Osteoblast (primary cell): Measurements from ENCODE around the gene SLC25A33. TPM values are rescaled to one million over a fixed set of nuclear protein-coding genes. Genes with fewer than 3 reads are reported as not detected.
"Not testable (repeated sequence)": the region's sequence is repeated elsewhere in the genome, so short reads cannot be mapped to it uniquely, and the experiment has no call there.

Experiments used
- DNase-seq: peaks from one replicate; pipeline ENCODE4 v3.0.0; 2011; ENCODE audit warnings: low spot score, mixed read lengths; ENCODE audit not compliant: insufficient read length; ENCODE audit errors: missing footprints
- H2AFZ ChIP-seq: 2 replicates; pipeline ENCODE4 v1.6.0; 2011; ENCODE audit warnings: mild to moderate bottlenecking, low read length
- H3K27ac ChIP-seq: 2 replicates; pipeline ENCODE4 v1.5.1; 2011; ENCODE audit warnings: mild to moderate bottlenecking, low read depth, low read length, moderate library complexity
- H3K27me3 ChIP-seq: 2 replicates; pipeline ENCODE4 v1.6.0; 2012; ENCODE audit warnings: mild to moderate bottlenecking, control low read depth, inconsistent platforms, low read length, moderate library complexity; ENCODE audit not compliant: insufficient read depth
- H3K36me3 ChIP-seq: 2 replicates; pipeline ENCODE4 v1.5.1; 2011; ENCODE audit warnings: mild to moderate bottlenecking, low read length, control low read depth, moderate library complexity; ENCODE audit not compliant: insufficient read depth
- H3K4me1 ChIP-seq: 2 replicates; pipeline ENCODE4 v1.5.1; 2011; ENCODE audit warnings: mild to moderate bottlenecking, low read length, control low read depth, moderate library complexity; ENCODE audit not compliant: insufficient read depth
- H3K4me2 ChIP-seq: 2 replicates; pipeline ENCODE4 v1.6.0; 2011; ENCODE audit warnings: mild to moderate bottlenecking, low read length; ENCODE audit not compliant: insufficient read depth
- H3K4me3 ChIP-seq: fragments of 200-600 bp; sonication (generic); 3 replicates; pipeline ENCODE4 v1.5.1; 2012; ENCODE audit warnings: mild to moderate bottlenecking, low read length, inconsistent platforms; ENCODE audit not compliant: insufficient read depth
- H3K79me2 ChIP-seq: 2 replicates; pipeline ENCODE4 v1.6.0; 2012; ENCODE audit warnings: mild to moderate bottlenecking, low read length, control low read depth, inconsistent platforms; ENCODE audit not compliant: insufficient read depth
- H3K9me3 ChIP-seq: 2 replicates; pipeline ENCODE4 v1.5.1; 2011; ENCODE audit warnings: low read depth, low read length, control low read depth
- H4K20me1 ChIP-seq: 2 replicates; pipeline ENCODE4 v1.6.0; 2012; ENCODE audit warnings: mild to moderate bottlenecking, low read length, control low read depth; ENCODE audit not compliant: insufficient read depth
- total RNA-seq: library from RNA; depleted of rRNA; stranded (reverse); fragments of >200 nt; gene quantifications from 2 replicates; pipeline ENCODE4 v1.2.3, GENCODE V29; 2012
- TF ChIP-seq, protein P1 (sequence below): IDR thresholded peaks from 2 replicates; pipeline ENCODE4 v1.5.1; 2011; ENCODE audit warnings: mild to moderate bottlenecking, low read depth, low read length, moderate library complexity; ENCODE audit errors: extremely low read depth

Gene SLC25A33
- total RNA-seq, 1 donor = 7.2 TPM

DNA sequence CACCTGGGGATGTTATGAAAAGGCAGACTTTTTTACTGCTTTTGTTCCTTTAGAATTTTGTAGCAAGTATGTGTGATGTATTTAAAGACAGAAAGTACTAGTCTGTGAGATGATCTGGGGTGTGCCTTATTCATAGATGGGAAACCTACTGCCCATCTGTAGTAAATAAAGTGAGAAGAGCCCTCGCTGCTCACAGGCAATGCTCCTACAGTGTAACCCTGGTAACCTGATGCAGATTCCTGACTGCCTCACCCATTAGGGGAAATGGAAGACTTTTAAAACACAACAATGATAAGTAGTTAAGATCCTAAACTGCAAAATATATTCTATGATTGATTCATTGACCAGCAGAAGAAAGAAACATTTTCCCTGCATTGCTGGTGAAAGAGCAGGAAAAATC lies 30.0 kb downstream of the SLC25A33 start:
- Histone ChIP-seq H3K27me3 (no peaks in the 10 kb centered on the region), H3K4me1 (no peaks in the 10 kb centered on the region), H3K4me3 (no peak overlapping the region), H4K20me1 (no peaks in the 10 kb centered on the region), H3K27ac (no peak overlapping the region), H3K36me3 (peaks cover 3% of the 10 kb centered on the region), H2AFZ (no peak overlapping the region), H3K9me3 (no peaks in the 10 kb centered on the region), H3K79me2 (peaks cover 3% of the 10 kb centered on the region), H3K4me2 (no peak overlapping the region)
- TF ChIP-seq, protein P1, sequence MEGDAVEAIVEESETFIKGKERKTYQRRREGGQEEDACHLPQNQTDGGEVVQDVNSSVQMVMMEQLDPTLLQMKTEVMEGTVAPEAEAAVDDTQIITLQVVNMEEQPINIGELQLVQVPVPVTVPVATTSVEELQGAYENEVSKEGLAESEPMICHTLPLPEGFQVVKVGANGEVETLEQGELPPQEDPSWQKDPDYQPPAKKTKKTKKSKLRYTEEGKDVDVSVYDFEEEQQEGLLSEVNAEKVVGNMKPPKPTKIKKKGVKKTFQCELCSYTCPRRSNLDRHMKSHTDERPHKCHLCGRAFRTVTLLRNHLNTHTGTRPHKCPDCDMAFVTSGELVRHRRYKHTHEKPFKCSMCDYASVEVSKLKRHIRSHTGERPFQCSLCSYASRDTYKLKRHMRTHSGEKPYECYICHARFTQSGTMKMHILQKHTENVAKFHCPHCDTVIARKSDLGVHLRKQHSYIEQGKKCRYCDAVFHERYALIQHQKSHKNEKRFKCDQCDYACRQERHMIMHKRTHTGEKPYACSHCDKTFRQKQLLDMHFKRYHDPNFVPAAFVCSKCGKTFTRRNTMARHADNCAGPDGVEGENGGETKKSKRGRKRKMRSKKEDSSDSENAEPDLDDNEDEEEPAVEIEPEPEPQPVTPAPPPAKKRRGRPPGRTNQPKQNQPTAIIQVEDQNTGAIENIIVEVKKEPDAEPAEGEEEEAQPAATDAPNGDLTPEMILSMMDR = no peak
- no peak for DNase-seq

DNA sequence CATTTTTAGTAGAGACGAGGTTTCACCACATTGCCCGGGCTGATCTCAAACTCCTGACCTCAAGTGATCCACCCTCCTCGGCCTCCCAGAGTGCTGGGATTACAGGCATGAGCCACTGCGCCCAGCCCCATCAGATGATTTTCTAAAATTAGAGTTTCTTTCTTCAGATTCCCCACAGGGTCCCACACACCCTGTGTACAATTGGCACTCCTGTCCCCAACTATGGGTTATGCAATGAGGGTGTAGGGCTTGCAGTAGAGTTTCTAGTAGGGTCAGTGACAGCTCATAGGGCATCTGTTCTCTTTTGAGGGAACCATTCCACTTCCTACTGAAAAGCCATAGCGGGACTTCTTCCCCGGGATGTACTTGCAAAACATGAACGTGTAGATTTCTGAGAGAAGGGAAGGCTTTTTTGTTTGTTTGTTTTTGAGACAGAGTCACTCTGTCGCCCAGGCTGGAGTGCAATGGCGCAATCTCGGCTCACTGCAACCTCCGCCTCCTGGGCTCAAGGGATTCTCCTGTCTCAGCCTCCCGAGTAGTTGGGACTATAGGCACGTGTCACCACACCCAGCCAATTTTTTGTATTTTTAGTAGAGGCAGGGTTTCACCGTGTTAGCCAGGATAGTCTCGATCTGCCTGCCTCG lies 31.7 kb downstream of the SLC25A33 start:
- DNase-seq, H3K79me2 ChIP-seq, H3K4me1 ChIP-seq, H3K9me3 ChIP-seq, H3K27me3 ChIP-seq, H3K4me2 ChIP-seq, H3K4me3 ChIP-seq, H2AFZ ChIP-seq, H3K27ac ChIP-seq, H3K36me3 ChIP-seq, H4K20me1 ChIP-seq: not testable (repeated sequence)

DNA sequence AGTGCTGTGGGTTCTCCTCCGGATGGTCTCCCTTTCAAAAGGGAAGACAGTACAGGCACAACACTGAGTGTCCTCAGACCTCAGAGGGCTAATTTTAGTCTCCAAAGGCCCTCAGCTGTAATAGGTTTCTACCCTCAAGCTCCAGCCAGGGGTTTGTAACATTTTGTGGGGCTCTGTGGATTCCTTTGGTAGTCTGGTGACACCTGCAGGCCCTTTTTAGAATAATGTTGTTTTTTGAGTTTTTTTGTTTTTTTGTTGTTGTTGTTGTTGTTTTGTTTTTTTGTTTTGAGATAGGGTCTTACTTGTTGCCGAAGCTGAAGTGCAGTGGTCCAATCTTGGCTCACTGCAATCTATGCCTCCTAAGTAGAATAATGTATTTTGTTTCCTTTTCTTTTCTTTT lies 34.5 kb downstream of the SLC25A33 start:
- peak; percentile 84 for DNase-seq
- no peaks in the 10 kb centered on the region for H3K79me2 ChIP-seq
- TF ChIP-seq, protein P1 = peak; percentile 43
- H3K4me3 ChIP-seq = no peak overlapping the region
- no peaks in the 10 kb centered on the region for H3K4me1 ChIP-seq
- H3K27me3 ChIP-seq = no peaks in the 10 kb centered on the region
- H3K9me3 ChIP-seq = no peaks in the 10 kb centered on the region
- no peak overlapping the region for H2AFZ ChIP-seq
- H3K36me3 ChIP-seq = peaks cover 8% of the 10 kb centered on the region
- H3K27ac ChIP-seq = no peak overlapping the region
- no peaks in the 10 kb centered on the region for H4K20me1 ChIP-seq
- no peak overlapping the region for H3K4me2 ChIP-seq

DNA sequence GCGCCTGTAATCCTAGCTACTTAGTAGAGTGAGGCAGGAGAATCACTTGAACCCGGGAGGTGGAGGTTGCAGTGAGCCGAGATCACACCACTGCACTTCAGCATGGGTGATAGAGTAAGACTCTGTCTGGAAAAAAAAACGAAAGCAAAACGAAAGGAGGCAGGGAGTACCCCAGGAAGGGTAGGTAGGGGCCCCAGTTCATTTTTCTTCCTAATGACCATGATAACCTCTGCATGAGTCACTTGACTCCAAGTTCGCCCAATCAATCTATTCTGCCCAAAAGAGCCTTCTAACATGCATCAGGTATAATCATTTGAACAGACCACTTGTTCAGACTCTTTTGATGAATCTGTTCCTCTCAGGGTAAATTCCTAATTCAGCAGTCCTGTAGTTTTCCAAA lies 36.2 kb downstream of the SLC25A33 start:
- DNase-seq = no peak
- no peaks in the 10 kb centered on the region for H3K4me1 ChIP-seq
- no peak overlapping the region for H3K4me2 ChIP-seq
- no peaks in the 10 kb centered on the region for H3K27me3 ChIP-seq
- H3K9me3 ChIP-seq = no peaks in the 10 kb centered on the region
- TF ChIP-seq, protein P1 = no peak
- H3K36me3 ChIP-seq = peaks cover 8% of the 10 kb centered on the region
- no peaks in the 10 kb centered on the region for H4K20me1 ChIP-seq
- H3K27ac ChIP-seq = no peak overlapping the region
- H2AFZ ChIP-seq = no peak overlapping the region
- no peak overlapping the region for H3K4me3 ChIP-seq
- H3K79me2 ChIP-seq = no peaks in the 10 kb centered on the region
